ENCODE results near the gene PLA2G4D.

- TF ChIP-seq MYC (IDR thresholded peaks at IDR 0.05; ENCODE audit: low read depth, low read length) (no peak), POLR2A (IDR thresholded peaks at IDR 0.05; ENCODE audit: extremely low read depth, insufficient read length) (no peak), CTCF (IDR thresholded peaks at IDR 0.05; ENCODE audit: low read depth, low read length) (no peak), MAX (IDR thresholded peaks at IDR 0.05; ENCODE audit: low read depth, low read length) (no peak)
Observed at GRCh38 chr15:42119446-42119760, 25.0 kb upstream of the PLA2G4D start.
